ENCODE measurements around the gene RNF150. TPM values are rescaled to one million over a fixed set of nuclear protein-coding genes. Genes with fewer than 3 reads are reported as not detected.

RNF150 gene
- total and polyA plus RNA-seq, 2 of the 8 experiments (the other 6 are each of a cell fraction or from before 2014, with no cell fraction given): 3.4 to 4.8 TPM

- Histone ChIP-seq H3K4ac (replicated peaks; ENCODE audit: insufficient read length, low read depth, low read length) (no peak overlapping the region), H3K18ac (ENCODE audit: extremely low read depth, low read length) (no peak overlapping the region), H3K23ac (ENCODE audit: insufficient read length) (no peak overlapping the region), H3K36me3 (ENCODE audit: control insufficient read depth in 2 of 4, insufficient read depth in 4 of 4, low read length in 3 of 4) (no peaks in the 10 kb centered on the region), H3K27ac (ENCODE audit: low read depth, low read length) (no peak overlapping the region), H3K4me1 (replicated peaks in 1 of 4; ENCODE audit: control insufficient read depth in 3 of 4, insufficient read depth in 4 of 4, low read length in 3 of 4) (peaks cover 0 to 5% (median 1%) of the 10 kb centered on the region in 4 experiments; a peak in 1 of 7 replicates), H3K9ac (replicated peaks in 1 of 4; ENCODE audit: extremely low read depth in 1 of 4, low read depth in 3 of 4, low read length in 3 of 4) (no peak overlapping the region), H2BK15ac (ENCODE audit: low read length) (no peak overlapping the region), H3K79me1 (ENCODE audit: low read depth, low read length) (no peaks in the 10 kb centered on the region), H2AFZ (ENCODE audit: low read length) (no peak overlapping the region), H4K91ac (replicated peaks; ENCODE audit: insufficient read length, low read length) (no peak overlapping the region), H3K27me3 (replicated peaks in 1 of 4; ENCODE audit: control insufficient read depth in 3 of 4, extremely low read depth in 1 of 4, insufficient read depth in 3 of 4, low read length in 3 of 4) (no peaks in the 10 kb centered on the region), H2BK5ac (ENCODE audit: low read depth, low read length) (no peak overlapping the region), H3K56ac (replicated peaks; ENCODE audit: insufficient read length, low read depth, low read length) (no peak overlapping the region), H3K14ac (ENCODE audit: insufficient read length) (no peak overlapping the region), H3K4me2 (ENCODE audit: insufficient read depth in 1 of 2, low read depth in 2 of 2, low read length in 2 of 2) (no peak overlapping the region), H3K4me3 (ENCODE audit: extremely low read depth in 1 of 4, insufficient read depth in 2 of 4, low read depth in 3 of 4, low read length in 4 of 4) (no peak overlapping the region), H2BK20ac (ENCODE audit: low read length) (no peak overlapping the region), H4K8ac (ENCODE audit: extremely low read depth, insufficient read depth, low read length) (no peak overlapping the region), H2BK120ac (replicated peaks; ENCODE audit: low read depth, low read length) (no peak overlapping the region), H4K5ac (ENCODE audit: insufficient read length, low read depth, low read length) (no peak overlapping the region), H3K79me2 (ENCODE audit: control insufficient read depth in 1 of 2, insufficient read depth in 2 of 2, low read length in 2 of 2) (no peaks in the 10 kb centered on the region), H3K9me3 (ENCODE audit: insufficient read depth in 2 of 2, low read depth in 1 of 2, low read length in 1 of 2) (no peaks in the 10 kb centered on the region; a peak in 1 of 4 replicates), H2BK12ac (ENCODE audit: low read depth, low read length) (no peak overlapping the region), H3K23me2 (ENCODE audit: low read depth, low read length) (no peaks in the 10 kb centered on the region), H4K20me1 (replicated peaks in 1 of 2; ENCODE audit: control insufficient read depth in 1 of 2, insufficient read depth in 2 of 2, low read length in 2 of 2) (no peaks in the 10 kb centered on the region), H2AK5ac (ENCODE audit: low read depth, low read length) (no peak overlapping the region)
- ChIA-PET CTCF (ENCODE audit: partially characterized antibody) (interaction anchor here (1.6 kb wide), 1 partner anchor 177 kb away, joined by 5 read pairs; the partner anchor contains the start of gene RNF150), POLR2A (ENCODE audit: partially characterized antibody) (no interaction called here)
- WGBS, 2 experiments (ENCODE audit: extremely low coverage in 1 of 2, insufficient coverage in 1 of 2, insufficient read length in 1 of 2, insufficient replicate concordance in 2 of 2, low coverage in 1 of 2, low lambda C conversion rate in 2 of 2, missing lambda C conversion rate in 1 of 2): 96% methylated on average over 1 of the region's 1 CpG; no CpG with 5 or more reads in 1 of the 2 experiments
- FAIRE-seq: no peak
- DNase-seq (ENCODE audit: low read depth in 1 of 2, low spot score in 2 of 2): no peak
- TF ChIP-seq KDM1A (IDR thresholded peaks at IDR 0.05; ENCODE audit: borderline replicate concordance, low read length): no peak
- no peak for TF ChIP-seq CEBPB (IDR thresholded peaks at IDR 0.05; ENCODE audit: low read depth, low read length)
- no peak for TF ChIP-seq RAD21 (IDR thresholded peaks at IDR 0.05 in 1 of 2, conservative IDR thresholded peaks at IDR 0.05 in 1 of 2; ENCODE audit: low read depth in 2 of 2, low read length in 2 of 2)
- no peak for TF ChIP-seq TEAD4 (IDR thresholded peaks at IDR 0.05; ENCODE audit: low read depth, low read length)
- TF ChIP-seq SP4 (IDR thresholded peaks at IDR 0.05; ENCODE audit: low read length): no peak
- TF ChIP-seq SIX5 (IDR thresholded peaks at IDR 0.05; ENCODE audit: low read depth, low read length): no peak
- no peak for TF ChIP-seq SIN3A (conservative IDR thresholded peaks at IDR 0.05 in 1 of 2, IDR thresholded peaks at IDR 0.05 in 1 of 2; ENCODE audit: low read depth in 1 of 2, low read length in 2 of 2)
- TF ChIP-seq RBBP5 (IDR thresholded peaks at IDR 0.05; ENCODE audit: borderline replicate concordance, low read depth, low read length): no peak
- no peak for TF ChIP-seq RXRA (IDR thresholded peaks at IDR 0.05; ENCODE audit: insufficient read depth, low read depth, low read length)
- no peak for TF ChIP-seq USF2 (IDR thresholded peaks at IDR 0.05; ENCODE audit: low read length)
- no peak for TF ChIP-seq CHD2 (IDR thresholded peaks at IDR 0.05; ENCODE audit: low read length)
- no peak for TF ChIP-seq ASH2L (IDR thresholded peaks at IDR 0.05; ENCODE audit: low read length)
- TF ChIP-seq BCL11A (IDR thresholded peaks at IDR 0.05; ENCODE audit: low read depth in 2 of 2, low read length in 2 of 2): no peak
- no peak for TF ChIP-seq SP2 (IDR thresholded peaks at IDR 0.05; ENCODE audit: low read length)
Measured at GRCh38 chr4:140955641-140956040, 177.6 kb downstream of the RNF150 start.

All from H1 (cell line).